Kidney (tissue), 14 donors: Measurements from ENCODE around the gene CEP112. TPM values are rescaled to one million over a fixed set of nuclear protein-coding genes. Genes with fewer than 3 reads are reported as not detected.
"Not testable (repeated sequence)": the region's sequence is repeated elsewhere in the genome, so short reads cannot be mapped to it uniquely, and the experiment has no call there.

Experiments used
- DNase-seq, 5 donors: peaks; one replicate each; pipeline ENCODE4 v3.0.0-alpha.2; 2013 to 2020
- FAIRE-seq: peaks from 2 replicates; lab custom pipeline; 2012; peaks lifted over from hg19 to GRCh38; lab: Jason Lieb, UNC
- H3K27ac ChIP-seq, 2 donors: one replicate each; pipeline ENCODE4 v1.7.0; 2013; ENCODE audit warnings: low read depth in 2 of 2, low read length in 2 of 2, inconsistent platforms in 1 of 2
- H3K27me3 ChIP-seq: one replicate; pipeline ENCODE4 v1.7.1; 2013; ENCODE audit warnings: low read length, inconsistent platforms; ENCODE audit not compliant: control insufficient read depth, insufficient read depth
- H3K36me3 ChIP-seq, 3 donors: one replicate each; pipeline versions ENCODE4 v1.7.0 to v1.7.1; 2013; ENCODE audit warnings: low read length in 3 of 3, control low read depth in 1 of 3, inconsistent platforms in 1 of 3; ENCODE audit not compliant: insufficient read depth in 3 of 3, control insufficient read depth in 2 of 3
- H3K4me1 ChIP-seq, 3 donors: one replicate each; pipeline versions ENCODE4 v1.7.0 to v1.7.1; 2013; ENCODE audit warnings: low read length in 3 of 3, inconsistent platforms in 1 of 3, low read depth in 1 of 3; ENCODE audit not compliant: control insufficient read depth in 2 of 3, insufficient read depth in 2 of 3
- H3K4me3 ChIP-seq, 3 donors: one replicate each; pipeline versions ENCODE4 v1.7.0 to v1.8.1; 2013; ENCODE audit warnings: low read length in 3 of 3, control low read depth in 1 of 3, inconsistent platforms in 1 of 3
- H3K9ac ChIP-seq, 3 donors: one replicate each; pipeline versions ENCODE4 v1.7.0 to v1.7.1; 2013; ENCODE audit warnings: low read length in 3 of 3, control low read depth in 1 of 3, inconsistent platforms in 1 of 3
- H3K9me3 ChIP-seq, 3 donors: one replicate each; pipeline versions ENCODE4 v1.7.0 to v1.7.1; 2013; ENCODE audit warnings: low read length in 3 of 3, control low read depth in 1 of 3, inconsistent platforms in 1 of 3; ENCODE audit not compliant: control insufficient read depth in 2 of 3, insufficient read depth in 1 of 3
- CTCF ChIP-seq: IDR thresholded peaks from 3 replicates; pipeline ENCODE4 v1.5.1; 2012; ENCODE audit warnings: mild to moderate bottlenecking, moderate library complexity, borderline replicate concordance; ENCODE audit not compliant: insufficient read depth; ENCODE audit errors: extremely low read depth
- intact Hi-C: fragments of 100-400 bp; cut with DNase I; formaldehyde crosslinking; loops from one replicate; pipeline ENCODE4 v1.11.1; 2022
- polyA plus RNA-seq: library from polyadenylated mRNA; stranded (reverse); fragments of 350-450 nt; fragmentation: Illumina TruSeq; extraction: RNeasy Lipid Tissue Mini Kit (QIAGEN cat#74804); gene quantifications from one replicate; pipeline ENCODE4 v1.2.3, GENCODE V29; 2014; ENCODE audit warnings: low read depth, low replicate concordance; ENCODE audit not compliant: insufficient read depth
- total RNA-seq: library from RNA; stranded (reverse); fragmentation: NEBNext Ultra II Directional; extraction: Animal tissue kit (Norgen Biotek cat#: 25700); gene quantifications from one replicate; pipeline ENCODE4 v1.2.1, GENCODE V29; 2021
- donor health status: control.
- donor health status: control.
- donor health status: control.
- donor health status: control.
- donor health status: control.
- donor health status: DM: yes; HTN: yes; CAD: no.
- donor health status: Normal renal cell carcinoma (clear cell type).

Gene CEP112
- total and polyA plus RNA-seq, 2 donors from 2014 or later = 17.0 to 27.4 TPM

GRCh38 chr17:65741710-65742109 lies 450.2 kb downstream of the CEP112 start:
- Histone ChIP-seq H3K9ac (no peak overlapping the region), H3K4me1 (no peaks in the 10 kb centered on the region), H3K27me3 (no peaks in the 10 kb centered on the region), H3K4me3 (no peak overlapping the region), H3K36me3 (no peaks in the 10 kb centered on the region), H3K9me3 (no peaks in the 10 kb centered on the region), H3K27ac (no peak overlapping the region)
- DNase-seq (no peak), FAIRE-seq (no peak)
- TF ChIP-seq CTCF = no peak
- intact Hi-C loops = no loop called here

- Histone ChIP-seq H3K27me3 (no peaks in the 10 kb centered on the region), H3K4me1 (no peaks in the 10 kb centered on the region), H3K9me3 (no peaks in the 10 kb centered on the region), H3K4me3 (no peak overlapping the region), H3K27ac (no peak overlapping the region), H3K36me3 (no peaks in the 10 kb centered on the region), H3K9ac (no peak overlapping the region)
- DNase-seq = no peak
- FAIRE-seq = no peak
- intact Hi-C loops = no loop called here
- no peak for TF ChIP-seq CTCF
Measured at GRCh38 chr17:65739034-65739433, 452.9 kb downstream of the CEP112 start.

- FAIRE-seq = no peak
- Histone ChIP-seq H3K27me3 (no peaks in the 10 kb centered on the region), H3K9ac (no peak overlapping the region), H3K36me3 (no peaks in the 10 kb centered on the region), H3K4me1 (no peaks in the 10 kb centered on the region), H3K27ac (no peak overlapping the region), H3K9me3 (no peaks in the 10 kb centered on the region), H3K4me3 (no peak overlapping the region)
- no peak for TF ChIP-seq CTCF
- intact Hi-C loops = no loop called here
- no peak for DNase-seq
Measured at GRCh38 chr17:65737451-65737850, 454.5 kb downstream of the CEP112 start.

GRCh38 chr17:65733314-65733713 lies 458.6 kb downstream of the CEP112 start:
- Histone ChIP-seq H3K27me3 (no peaks in the 10 kb centered on the region), H3K4me3 (no peak overlapping the region), H3K36me3 (no peaks in the 10 kb centered on the region), H3K27ac (no peak overlapping the region), H3K4me1 (no peaks in the 10 kb centered on the region), H3K9me3 (no peaks in the 10 kb centered on the region), H3K9ac (no peak overlapping the region)
- intact Hi-C loops = no loop called here
- FAIRE-seq (no peak), DNase-seq (no peak)
- TF ChIP-seq CTCF = no peak

- H3K9me3 ChIP-seq, H3K36me3 ChIP-seq, H3K4me1 ChIP-seq, H3K9ac ChIP-seq, intact Hi-C loops, DNase-seq, H3K27me3 ChIP-seq, H3K4me3 ChIP-seq, H3K27ac ChIP-seq, FAIRE-seq: not testable (repeated sequence)
Measured at GRCh38 chr17:65732667-65733066, 459.3 kb downstream of the CEP112 start.
